BE2C (cell line): Measurements from ENCODE around the gene ANKRA2.
A peak's percentile ranks its signal among the peaks of the same experiment; 100 is the strongest.

ENCODE experiments used
- DNase-seq: peaks from one replicate; pipeline ENCODE4 v3.0.0-alpha.2; 2020
- H3K27me3 ChIP-seq: fragments of 250-450 bp; sonication (Bioruptor Pico); 2 replicates; pipeline ENCODE4 v1.5.1; 2020; ENCODE audit warnings: mild to moderate bottlenecking
- H3K36me3 ChIP-seq: fragments of 250-450 bp; sonication (Bioruptor Pico); 2 replicates; pipeline ENCODE4 v1.5.1; 2020; ENCODE audit warnings: mild to moderate bottlenecking
- H3K4me1 ChIP-seq: fragments of 250-450 bp; sonication (Bioruptor Pico); 2 replicates; pipeline ENCODE4 v1.5.1; 2020
- H3K4me3 ChIP-seq: 2 replicates; pipeline ENCODE4 v1.5.1; 2011; ENCODE audit warnings: low read depth, low read length
- H3K9me3 ChIP-seq: fragments of 250-450 bp; sonication (Bioruptor Pico); 2 replicates; pipeline ENCODE4 v1.5.1; 2020
- TF ChIP-seq, protein P1 (sequence below): IDR thresholded peaks from 2 replicates; pipeline ENCODE4 v1.5.1; 2012; ENCODE audit warnings: mild to moderate bottlenecking, low read depth, low read length

Gene ANKRA2

DNA sequence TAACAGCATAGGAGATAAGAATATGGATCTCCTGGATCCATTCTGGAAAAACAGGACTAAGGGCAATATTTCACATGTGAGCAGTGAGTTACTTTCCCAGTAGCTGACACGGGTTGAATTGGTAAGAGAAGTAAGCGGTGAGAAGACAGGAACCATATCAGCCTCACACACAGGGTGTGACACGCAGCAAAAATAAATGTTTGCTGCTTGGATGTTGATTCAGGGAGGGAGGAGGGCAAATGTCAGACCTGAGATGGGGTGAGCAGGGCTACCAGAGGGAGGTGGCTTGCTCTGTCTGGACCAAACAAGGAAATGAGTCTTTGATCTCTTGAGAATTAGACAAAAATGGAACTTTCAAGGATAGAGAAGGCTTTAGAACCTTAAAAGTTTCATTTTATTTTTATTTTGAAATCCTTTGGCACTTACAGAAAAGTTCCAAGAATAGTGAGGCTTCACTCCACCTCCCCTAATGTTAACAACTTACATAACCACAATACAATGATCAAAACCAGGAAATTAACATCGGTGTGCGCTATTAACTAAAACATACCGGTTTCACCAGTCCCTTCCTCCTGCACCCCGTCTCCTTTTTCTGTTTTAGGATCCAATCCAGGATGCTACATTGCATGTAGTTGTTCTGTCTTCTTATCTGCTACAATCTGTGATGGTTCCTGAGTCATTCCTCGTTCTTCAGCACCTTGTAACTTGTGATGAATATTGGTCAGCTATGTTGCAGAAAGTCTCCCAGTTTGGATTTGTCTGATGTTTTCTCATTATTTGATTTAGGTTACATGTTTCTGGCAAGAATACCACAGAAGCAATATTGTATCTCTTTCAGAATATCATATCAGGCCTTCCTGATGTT is 40.0 kb upstream of the ANKRA2 start:
- Histone ChIP-seq H3K4me1 (peaks cover 2% of the 10 kb centered on the region; the same call in 1 of the 2 replicates), H3K27me3 (no peaks in the 10 kb centered on the region), H3K36me3 (no peaks in the 10 kb centered on the region), H3K9me3 (no peaks in the 10 kb centered on the region), H3K4me3 (no peak overlapping the region)
- TF ChIP-seq, protein P1, sequence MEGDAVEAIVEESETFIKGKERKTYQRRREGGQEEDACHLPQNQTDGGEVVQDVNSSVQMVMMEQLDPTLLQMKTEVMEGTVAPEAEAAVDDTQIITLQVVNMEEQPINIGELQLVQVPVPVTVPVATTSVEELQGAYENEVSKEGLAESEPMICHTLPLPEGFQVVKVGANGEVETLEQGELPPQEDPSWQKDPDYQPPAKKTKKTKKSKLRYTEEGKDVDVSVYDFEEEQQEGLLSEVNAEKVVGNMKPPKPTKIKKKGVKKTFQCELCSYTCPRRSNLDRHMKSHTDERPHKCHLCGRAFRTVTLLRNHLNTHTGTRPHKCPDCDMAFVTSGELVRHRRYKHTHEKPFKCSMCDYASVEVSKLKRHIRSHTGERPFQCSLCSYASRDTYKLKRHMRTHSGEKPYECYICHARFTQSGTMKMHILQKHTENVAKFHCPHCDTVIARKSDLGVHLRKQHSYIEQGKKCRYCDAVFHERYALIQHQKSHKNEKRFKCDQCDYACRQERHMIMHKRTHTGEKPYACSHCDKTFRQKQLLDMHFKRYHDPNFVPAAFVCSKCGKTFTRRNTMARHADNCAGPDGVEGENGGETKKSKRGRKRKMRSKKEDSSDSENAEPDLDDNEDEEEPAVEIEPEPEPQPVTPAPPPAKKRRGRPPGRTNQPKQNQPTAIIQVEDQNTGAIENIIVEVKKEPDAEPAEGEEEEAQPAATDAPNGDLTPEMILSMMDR = no peak
- no peak for DNase-seq

DNA sequence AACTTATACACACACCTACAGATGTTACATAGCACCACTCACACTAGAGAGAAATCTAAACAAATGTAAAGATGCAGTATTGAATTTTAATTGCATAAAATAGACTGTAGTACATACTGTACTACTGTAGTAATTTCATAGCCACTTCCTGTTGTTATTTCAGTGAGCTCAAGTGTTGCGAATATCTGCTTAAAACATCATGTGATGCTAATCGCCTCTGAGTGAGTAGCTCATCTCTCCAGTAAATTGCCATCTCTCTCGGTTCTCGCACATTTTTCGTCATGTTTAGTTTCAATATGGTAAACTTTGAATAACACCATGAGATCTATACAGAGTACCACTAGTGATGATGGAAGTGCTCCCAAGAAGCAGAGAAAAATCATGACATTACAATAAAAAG is 38.6 kb upstream of the ANKRA2 start:
- no peak for DNase-seq
- Histone ChIP-seq H3K4me1 (peaks cover 2% of the 10 kb centered on the region; the same call in 1 of the 2 replicates), H3K27me3 (no peaks in the 10 kb centered on the region), H3K9me3 (no peaks in the 10 kb centered on the region), H3K36me3 (no peaks in the 10 kb centered on the region), H3K4me3 (no peak overlapping the region)
- TF ChIP-seq, protein P1 = no peak

- DNase-seq = no peak
- no peak overlapping the region for H3K4me3 ChIP-seq
- H3K9me3 ChIP-seq = no peaks in the 10 kb centered on the region
- peaks cover 2% of the 10 kb centered on the region; the same call in 1 of the 2 replicates for H3K4me1 ChIP-seq
- H3K27me3 ChIP-seq = no peaks in the 10 kb centered on the region
- no peaks in the 10 kb centered on the region for H3K36me3 ChIP-seq
- TF ChIP-seq, protein P1 = no peak
Measured at GRCh38 chr5:73599380-73599779, 33.9 kb upstream of the ANKRA2 start.

- Histone ChIP-seq H3K9me3 (no peaks in the 10 kb centered on the region), H3K27me3 (no peaks in the 10 kb centered on the region), H3K4me3 (no peak overlapping the region), H3K36me3 (no peaks in the 10 kb centered on the region), H3K4me1 (peaks cover 6% of the 10 kb centered on the region)
- TF ChIP-seq, protein P1 = peak; percentile 90
- peak; percentile 65 for DNase-seq
Measured at GRCh38 chr5:73596705-73597328, 31.4 kb upstream of the ANKRA2 start.

DNA sequence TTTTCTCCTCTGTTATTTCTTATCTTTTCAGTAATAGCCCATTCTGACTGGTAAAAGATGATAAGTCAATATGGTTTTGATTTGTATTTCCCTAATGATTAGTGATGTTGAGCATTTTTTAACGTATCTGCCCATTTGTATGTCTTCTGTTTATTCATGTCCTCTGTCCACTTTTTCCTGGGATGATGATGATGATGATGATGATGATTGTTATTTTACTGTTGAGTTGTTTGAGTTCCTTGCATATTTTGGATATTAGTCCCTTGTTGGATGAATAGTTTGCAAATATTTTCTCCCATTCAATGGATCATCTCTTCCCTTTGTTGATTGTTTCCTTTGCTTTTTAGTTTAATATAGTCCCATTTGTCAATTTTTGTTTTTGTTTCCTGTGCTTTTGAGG is 27.1 kb upstream of the ANKRA2 start:
- Histone ChIP-seq H3K4me3 (no peak overlapping the region), H3K36me3 (no peaks in the 10 kb centered on the region; the same call in 1 of the 2 replicates), H3K27me3 (no peaks in the 10 kb centered on the region), H3K9me3 (no peaks in the 10 kb centered on the region), H3K4me1 (peaks cover 12% of the 10 kb centered on the region)
- DNase-seq = no peak
- TF ChIP-seq, protein P1 = no peak
